HT1080 (cell line): ENCODE results near the gene PIGN. TPM values are rescaled to one million over a fixed set of nuclear protein-coding genes. Genes with fewer than 3 reads are reported as not detected.
"Not testable (repeated sequence)": the region's sequence is repeated elsewhere in the genome, so short reads cannot be mapped to it uniquely, and the experiment has no call there.

Experiments
- DNase-seq: peaks from one replicate; pipeline ENCODE4 v3.0.0-alpha.2; 2015; ENCODE audit warnings: low read depth
- total RNA-seq: library from RNA; depleted of rRNA; stranded (reverse); fragments of >200 nt; shearing (Covaris generic); gene quantifications from 2 replicates; pipeline ENCODE4 v1.2.3, GENCODE V29; 2014

PIGN gene
- total RNA-seq, 1 experiment from 2014 or later = 9.6 TPM

DNA sequence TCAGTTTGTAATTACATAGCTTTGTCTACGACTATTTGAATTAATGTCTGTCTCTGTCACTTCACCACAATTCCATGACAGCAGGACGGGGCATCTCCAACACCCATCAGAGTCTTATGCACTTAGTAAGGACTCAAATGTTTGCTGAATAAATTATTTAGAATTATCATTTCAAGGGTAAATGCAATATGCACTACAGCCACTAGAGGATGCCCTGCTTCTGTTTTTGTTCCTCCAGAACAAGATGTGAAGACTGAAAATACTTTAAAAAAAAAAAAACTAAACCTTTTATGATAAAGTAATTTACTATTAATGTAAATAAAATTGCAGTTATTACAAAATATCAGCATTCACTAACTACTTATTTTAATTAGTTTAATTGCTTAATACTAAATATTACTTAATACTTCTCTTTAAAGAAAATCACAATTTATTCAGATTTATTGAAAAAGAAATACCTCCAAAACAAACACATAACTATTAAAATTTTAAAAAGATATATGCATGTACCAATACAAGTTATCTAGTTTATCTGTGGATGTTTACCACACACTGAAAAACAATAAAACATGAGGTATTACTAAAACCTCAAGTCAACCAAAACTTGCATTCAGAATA is 3.2 kb downstream of the PIGN start:
- DNase-seq = peak; percentile 43

DNA sequence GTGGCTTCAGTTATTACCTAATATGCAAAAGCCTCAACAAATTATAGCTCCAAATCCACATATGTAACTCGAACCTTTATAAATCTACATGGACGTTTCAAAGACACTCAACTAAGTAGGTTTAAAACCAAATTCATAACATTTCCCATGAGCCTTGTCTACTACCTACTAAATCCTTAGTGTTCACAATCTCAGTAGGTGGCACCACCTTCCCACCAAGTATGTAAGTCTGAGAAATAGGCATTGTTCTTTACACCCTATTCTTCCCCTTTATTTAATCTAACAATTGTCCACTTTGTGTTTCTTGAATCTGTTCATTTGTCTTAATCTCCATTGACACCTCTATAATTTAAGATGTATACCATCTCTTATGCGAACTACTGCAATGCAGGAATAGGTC is 4.6 kb downstream of the PIGN start:
- DNase-seq = no peak

DNA sequence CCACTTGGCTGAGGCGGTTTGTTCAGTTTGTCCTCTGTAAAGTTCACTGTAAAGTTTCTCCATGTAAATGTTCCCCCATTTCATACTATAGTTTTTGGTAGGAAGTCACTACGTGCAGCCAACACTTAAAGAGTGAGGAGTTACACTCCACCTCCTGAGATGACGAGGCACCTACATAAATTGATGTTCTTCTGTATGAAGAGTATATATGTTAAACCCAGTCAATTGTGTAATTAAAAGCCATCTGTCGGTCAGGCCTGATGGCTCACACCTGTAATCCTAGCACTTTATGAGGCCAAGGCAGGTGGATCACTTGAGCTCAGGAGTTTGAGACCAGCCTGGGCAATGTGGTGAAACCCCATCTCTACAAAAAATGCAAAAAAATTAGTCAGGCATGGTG is 7.6 kb downstream of the PIGN start:
- DNase-seq = no peak

DNA sequence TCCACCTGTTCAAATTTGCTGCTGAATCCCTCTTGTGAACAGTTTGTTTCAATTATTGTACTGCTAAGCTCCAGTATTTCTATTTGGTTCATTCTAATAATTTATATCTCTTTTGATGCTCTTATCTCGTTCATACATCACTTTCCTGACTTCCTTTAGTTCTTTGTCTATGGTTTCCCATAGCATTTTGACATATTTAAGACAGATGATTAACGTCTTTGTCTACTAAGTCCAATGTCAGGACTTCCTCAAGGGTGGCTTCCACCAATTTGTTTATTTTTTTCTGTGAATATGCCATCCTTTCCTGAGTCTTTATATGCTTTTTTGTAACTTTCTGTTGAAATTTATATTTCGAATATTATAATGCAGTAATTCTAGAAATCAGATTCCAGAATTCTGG is 9.6 kb downstream of the PIGN start:
- DNase-seq = no peak

DNA sequence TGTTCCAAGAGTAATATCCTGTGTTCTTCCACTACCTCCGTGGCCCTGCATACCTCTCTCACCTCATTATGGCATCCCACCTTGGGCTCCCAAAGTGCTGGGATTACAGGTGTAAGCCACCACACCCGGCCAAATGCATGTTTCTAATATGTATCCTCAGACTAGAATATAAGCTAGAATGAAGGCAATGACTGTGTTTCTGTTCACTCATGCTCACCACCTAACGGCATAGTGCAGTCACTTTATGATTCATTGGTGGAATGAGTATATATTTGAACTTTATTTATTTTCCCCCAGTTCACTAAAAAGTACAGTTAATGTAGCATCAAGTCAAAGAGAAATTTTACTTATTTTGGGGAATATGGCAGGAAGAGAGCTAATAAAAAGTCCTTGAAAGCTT is 11.3 kb downstream of the PIGN start:
- DNase-seq = no peak

DNA sequence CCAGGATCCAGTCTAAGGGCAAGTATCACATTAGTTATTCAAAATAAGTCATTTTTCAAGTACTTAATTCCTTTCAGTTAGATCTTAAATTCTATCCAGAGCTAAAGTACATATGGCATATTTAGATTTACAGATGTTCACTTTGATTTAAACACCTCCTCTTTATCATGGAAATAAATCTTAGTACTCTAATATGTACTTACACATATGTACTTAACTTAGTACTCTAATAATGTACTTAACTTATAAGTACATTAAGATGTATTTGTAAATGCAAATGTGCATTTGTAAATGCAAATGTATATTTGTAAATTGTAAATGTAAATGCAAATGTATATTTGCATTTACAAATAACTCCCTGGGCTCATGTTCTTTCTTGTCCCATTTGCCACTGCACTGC is 14.6 kb downstream of the PIGN start:
- DNase-seq = no peak

DNA sequence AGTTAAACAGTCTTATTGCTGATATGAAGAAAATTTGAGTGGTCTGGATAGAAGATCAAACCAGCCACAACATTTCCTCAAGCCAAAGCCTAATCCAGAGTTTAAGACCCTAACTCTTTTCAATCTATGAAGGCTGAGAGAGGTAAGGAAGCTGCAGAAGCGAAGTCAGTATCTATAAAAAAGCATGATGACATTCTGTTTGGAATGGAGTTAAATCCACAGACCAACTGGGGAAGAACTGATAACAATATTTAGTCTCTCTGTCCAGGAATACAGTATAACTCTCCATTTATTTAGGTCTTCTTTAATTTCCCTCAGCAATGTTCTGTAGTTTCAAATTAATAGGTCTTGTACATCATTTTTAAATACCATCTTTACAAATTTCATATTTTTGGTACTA is 16.0 kb downstream of the PIGN start:
- DNase-seq = no peak

DNA sequence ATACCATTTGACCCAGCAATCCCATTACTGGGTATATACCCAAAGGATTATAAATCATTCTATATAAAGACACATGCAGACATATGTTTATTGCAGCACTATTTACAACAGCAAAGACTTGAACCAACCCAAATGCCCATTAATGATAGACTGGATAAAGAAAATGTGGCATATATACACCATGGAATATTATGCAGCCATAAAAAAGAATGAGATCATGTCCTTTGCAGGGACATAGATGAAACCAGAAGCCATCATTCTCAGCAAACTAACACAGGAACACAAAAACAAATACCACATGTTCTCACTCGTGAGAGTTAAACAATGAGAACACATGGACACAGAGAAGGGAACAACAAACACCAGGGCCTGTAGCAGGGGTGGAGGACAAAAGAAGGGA is 20.3 kb downstream of the PIGN start:
- DNase-seq = not testable (repeated sequence)

DNA sequence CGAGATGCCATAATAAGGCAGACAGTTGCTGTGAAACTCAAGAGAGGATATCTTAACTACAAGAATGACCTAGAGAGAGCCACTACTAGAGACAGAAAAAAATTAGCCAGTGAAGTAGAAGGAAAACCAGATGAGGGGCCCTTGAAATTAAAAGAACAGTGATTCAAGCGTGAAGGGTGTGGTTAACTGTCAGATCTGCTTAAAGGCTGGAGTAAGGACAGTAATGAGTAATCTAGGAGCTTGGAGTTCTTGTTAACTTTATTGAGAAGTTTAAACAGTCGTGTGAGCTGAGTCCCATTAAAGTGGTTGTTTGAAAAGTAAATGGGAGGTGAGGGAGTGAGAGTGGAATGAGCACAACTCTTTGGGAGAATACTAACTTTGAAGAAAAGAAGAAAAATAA is 21.3 kb downstream of the PIGN start:
- DNase-seq = no peak

DNA sequence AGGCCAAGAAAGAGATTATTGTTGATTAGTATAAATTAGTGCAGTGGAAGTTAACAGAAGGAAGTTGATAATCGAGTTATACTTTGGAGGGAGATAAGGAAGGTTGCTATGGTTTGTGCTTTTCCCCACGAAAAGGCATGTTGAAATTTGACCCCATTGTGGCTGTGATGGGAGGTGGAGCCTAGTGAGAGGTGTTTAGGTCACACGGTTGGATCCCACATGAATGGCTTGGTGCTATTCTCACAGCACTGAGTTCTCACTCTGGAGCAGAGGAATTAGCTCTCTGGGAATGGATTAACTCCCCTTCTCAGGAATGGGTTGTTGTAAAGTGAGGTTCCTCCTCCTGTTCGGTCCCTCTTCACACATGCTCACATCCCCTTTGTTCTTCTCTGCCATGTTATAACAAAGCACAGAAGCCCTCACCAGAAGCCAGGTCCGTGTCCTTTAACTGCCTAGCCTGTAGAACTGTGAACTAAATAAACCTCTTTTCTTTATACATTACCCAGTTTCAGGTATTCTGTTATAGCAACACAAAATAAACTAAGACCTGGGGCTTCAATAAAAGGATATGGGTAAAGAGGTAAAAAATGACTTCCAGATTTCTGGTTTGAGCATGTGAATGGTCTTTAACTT is 21.9 kb downstream of the PIGN start:
- DNase-seq = no peak

DNA sequence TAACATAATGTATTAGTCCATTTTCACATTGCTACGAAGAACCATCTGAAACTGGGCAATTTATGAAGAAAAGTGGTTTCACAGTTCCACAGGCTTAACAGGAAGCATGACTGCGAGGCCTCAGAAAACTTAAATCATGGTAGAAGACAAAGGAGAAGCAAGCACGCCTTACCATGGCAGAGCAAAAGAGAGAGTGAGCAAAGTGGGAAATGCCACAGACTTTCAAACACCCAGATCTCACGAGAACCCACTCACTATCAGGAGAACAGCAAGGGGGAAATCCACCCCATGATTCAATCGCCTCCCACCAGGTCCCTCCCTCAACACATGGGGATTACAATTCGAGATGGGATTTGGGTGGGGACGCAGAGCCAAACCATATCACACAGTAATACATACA is 22.5 kb downstream of the PIGN start:
- no peak for DNase-seq

DNA sequence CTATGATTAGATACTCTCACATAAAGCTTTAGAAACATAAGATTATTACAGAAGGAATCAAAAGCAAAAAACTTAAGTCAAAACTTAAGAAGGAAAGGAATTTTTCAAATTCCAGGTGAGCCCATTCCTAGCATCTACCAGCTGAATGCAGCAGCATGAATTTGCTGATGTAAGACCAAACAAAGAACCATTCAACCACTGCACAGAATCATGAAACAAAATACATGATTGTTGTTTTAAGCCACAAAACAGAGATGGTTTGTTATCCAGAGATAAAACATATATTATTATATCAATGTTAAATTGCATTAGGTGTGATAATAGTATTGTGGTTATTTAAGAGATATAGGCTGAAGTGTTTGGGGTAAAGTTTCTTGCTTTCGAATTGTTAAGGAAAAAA is 29.0 kb downstream of the PIGN start:
- no peak for DNase-seq

DNA sequence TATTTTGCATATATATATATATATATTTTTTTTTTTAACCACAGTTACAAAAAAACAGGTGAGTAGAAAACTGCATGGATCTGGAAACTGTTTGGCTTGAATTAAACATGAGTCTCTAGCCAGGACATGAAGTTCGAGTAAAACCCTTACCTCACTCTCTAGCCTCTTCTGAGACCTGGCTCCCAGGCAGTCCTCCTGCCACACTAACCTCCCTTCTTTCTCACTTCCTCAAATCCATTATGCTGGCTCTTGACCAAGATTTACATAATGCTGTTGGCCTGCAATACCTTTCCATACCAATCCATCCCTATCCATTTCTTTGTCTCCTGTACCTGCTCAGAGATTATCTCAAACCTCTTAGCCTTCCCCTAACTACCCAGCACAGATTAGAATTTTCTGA is 34.0 kb downstream of the PIGN start:
- DNase-seq = no peak

DNA sequence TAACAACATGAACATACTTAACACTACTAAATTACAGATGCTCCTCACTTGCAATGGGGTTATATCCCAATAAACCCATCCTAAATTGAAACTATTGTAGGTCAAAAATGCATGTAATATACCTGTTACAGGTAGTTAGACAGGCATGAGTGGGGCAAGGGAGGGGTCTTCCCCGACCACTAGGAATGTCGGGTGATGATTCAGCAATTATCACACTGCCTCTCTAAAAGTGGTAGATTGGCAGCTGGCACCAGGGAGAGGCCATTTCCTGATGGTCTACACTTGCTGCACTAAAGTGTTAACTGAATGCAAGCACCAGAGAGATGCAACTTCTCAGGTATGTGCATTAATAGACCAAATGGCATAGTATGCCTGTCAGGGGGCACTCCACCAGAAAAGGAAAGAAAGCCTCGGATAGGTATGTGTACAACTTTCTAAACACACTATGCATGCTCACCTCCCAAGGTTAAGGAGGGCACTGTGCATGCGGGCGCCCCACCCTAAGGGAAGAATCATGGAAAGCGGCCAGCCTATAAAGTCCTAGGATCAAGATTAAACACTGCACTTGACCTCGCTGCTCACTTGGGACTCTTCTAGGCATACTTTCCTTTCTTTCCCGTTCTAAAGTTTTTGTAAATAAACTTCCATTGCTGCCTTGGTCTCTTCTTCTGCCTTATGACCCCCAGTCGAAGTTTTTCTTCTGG is 35.6 kb downstream of the PIGN start:
- DNase-seq = no peak

DNA sequence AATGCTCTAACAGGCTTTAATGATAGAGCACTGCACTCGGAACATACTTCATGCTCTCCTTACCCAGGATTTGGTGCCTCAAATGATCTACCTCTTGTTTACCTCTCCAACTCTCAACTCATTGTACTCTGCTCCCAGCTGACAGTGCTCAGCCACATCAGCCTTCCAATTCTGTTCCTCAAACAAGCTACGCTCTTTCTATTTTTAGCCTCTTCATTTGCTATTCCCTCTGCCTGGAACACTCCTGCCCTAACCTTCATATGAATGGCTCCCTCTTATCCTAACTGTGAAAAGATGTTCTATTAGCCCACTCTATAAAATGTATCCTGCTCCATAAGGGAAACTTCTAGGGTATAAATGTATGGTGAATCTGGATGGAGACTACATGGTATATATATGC is 42.5 kb downstream of the PIGN start:
- DNase-seq = no peak

DNA sequence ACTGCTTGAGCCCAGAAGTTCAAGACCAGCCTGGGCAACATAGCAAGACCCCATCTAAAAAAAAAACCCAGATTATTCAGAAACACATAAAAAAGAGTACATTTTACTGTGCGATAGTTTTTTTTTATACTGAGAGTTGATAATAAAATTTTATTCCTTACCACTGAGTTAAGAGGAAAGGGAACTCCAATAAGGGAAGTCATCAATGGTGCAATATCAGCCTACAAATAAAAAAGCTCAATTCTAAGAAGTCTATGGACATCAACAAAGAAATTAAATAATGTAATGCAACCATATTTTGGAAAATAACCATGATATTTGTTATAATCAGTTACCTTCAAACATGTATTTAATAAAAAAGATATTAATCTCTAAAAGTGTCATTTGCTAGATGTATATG is 46.6 kb downstream of the PIGN start:
- no peak for DNase-seq

DNA sequence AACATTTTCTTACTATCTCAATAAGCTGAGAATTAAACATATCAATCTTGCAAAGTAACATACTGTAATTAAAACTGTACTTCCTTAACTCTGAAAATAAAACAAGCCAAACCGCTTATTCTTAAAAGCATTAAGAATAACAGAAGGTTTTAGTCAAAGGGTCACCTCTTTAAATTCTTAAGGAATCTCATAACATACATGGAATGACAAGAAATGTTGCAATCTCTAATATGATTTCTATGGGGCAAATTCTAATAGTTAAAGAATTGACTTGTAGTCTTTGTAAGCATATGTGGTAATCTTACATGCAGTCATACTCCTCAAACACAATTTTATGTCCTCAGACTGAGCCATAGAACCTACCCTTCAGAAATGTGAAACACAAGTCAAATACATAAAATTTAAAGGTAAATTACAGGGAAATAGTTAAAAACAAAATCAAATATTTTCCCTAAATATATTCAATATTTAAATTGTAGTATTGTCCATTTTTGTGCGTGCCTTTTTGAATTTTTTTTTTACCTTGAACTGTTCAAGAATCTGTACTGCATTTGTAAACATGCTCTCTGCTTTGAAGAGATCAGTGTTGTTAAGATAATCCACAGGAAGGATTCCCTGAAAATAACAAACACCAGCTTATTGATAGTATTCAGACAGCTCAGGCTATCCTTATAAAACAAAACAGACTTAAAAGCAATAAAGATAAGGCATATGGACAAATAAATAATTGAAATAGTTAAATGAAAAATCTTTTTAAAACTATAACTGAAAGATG is 48.2 kb downstream of the PIGN start:
- no peak for DNase-seq

DNA sequence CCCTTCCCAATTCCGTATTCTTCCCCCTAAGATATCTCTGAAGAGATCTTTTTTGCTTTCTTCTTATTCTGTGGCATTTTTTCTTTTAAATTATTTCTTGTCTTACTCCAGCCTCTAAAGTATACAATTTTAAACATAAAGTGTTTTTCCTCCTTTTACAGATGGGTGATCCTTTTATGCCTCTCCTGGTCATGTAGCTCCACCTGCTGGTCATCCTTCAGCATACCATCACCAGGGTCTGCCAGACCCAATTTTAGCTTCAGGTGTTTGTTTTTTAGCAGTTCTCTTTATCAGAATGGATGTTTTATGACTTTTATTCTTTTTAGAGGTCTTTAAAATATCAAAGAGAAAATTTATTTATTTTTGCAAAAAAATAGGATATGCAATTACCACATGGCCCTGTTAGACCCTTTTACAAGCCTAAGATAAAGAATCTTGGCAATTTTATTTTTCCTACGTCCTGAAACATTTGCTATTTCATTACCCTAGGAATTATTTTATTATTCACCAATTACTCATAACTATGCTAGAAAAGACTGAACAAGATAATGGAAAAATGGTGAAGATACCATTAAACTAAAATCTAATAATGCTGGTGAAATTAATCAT is 55.5 kb downstream of the PIGN start:
- DNase-seq = peak; percentile 51

DNA sequence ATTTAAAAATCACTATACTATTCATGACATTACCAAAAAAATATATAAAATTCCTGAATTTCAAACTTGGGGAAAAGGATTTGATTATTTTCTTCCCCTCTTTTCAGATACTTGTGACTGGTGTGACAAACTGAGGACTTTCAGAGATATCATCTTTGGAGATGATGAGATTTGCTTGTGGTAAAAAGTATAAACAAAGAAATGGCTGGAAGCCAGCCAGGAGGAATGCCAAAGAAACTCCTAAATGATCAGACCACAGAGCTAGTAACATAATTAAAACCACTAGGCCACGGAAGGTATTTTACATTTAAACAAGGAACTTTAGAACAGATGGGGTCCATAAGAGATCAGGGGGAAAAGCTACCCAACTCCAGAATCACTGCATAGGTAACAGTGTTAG is 58.7 kb downstream of the PIGN start:
- DNase-seq = peak; percentile 31

DNA sequence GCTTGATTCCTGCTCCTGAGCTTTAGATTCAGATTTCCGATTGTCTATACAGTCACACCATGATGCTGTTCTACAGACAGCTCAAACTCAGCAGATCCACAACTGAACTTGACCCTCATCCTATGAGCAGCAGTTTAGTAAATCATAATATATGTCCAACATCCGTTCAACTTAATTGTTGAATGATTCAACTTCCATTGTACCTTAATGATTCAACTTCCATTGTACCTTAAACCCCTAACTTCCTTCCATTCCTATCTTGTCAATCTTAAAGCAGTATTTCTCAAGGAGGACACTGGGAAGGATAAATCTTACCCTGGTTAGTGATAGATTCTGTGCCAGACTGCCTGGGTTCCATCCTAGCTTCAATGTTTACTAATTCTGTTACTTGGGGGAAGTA is 60.1 kb downstream of the PIGN start:
- DNase-seq = no peak

DNA sequence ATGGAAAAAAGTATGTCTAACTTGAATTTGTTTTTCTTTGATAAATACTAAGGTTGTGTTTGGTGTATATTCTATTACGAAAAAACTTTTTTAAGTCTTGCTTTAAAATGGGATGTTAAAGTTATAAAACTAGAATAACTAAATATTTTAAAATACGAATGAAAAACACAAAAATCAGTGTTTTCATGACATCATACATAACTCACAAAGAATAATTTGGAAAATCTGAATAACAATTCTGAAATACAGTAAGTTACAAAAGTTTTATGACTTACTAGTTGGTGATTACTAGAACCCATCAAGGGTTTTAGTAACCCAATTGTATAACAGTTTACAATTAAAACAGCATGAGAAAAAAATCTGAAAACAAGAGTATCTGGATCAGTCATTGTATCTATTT is 61.2 kb downstream of the PIGN start:
- DNase-seq = no peak

DNA sequence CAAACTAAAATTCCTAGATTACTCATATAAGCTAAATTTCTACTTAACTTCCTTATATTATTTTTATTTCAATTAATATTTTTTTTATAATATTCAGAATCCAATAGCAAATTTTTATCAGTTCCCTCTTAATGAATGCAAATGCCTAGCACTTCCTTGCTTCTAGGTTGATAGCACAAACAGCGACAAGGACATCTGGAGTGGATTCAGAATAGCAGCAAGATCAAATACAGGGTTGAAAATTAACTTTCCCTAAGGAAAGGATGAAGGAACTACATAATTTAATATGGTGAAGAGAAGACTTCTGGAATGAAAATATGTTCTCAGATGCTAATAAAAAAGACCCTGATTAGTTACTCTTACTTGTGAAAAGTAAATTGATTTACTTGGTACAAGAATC is 64.5 kb downstream of the PIGN start:
- DNase-seq = no peak
